ENCODE data around the gene FAM83C.

FAM83C gene

GRCh38 chr20:35240811-35241293 lies 51.4 kb downstream of the FAM83C start:
- TF ChIP-seq HDGF (IDR thresholded peaks at IDR 0.05; ENCODE audit: borderline replicate concordance) (no peak), ZNF384 (IDR thresholded peaks at IDR 0.05) (no peak), BHLHE40 (IDR thresholded peaks at IDR 0.05; ENCODE audit: borderline replicate concordance) (no peak), LEF1 (IDR thresholded peaks at IDR 0.05; ENCODE audit: borderline replicate concordance) (no peak), NFRKB (IDR thresholded peaks at IDR 0.05) (no peak), FOXK2 (IDR thresholded peaks at IDR 0.05) (no peak), TARDBP (IDR thresholded peaks at IDR 0.05) (no peak), ARNT (IDR thresholded peaks at IDR 0.05) (no peak), CTBP1 (IDR thresholded peaks at IDR 0.05; ENCODE audit: borderline replicate concordance) (no peak), ELF4 (IDR thresholded peaks at IDR 0.05) (no peak)
- CTCF ChIA-PET, result interaction anchor here (0.6 kb wide), 1 partner anchor 31 kb away, joined by 3 read pairs; no protein-coding TSS in a partner anchor
- POLR2A ChIA-PET, result no interaction called here
- DNase-seq (ENCODE audit: extremely low spot score), result no peak

- TF ChIP-seq L3MBTL2 (conservative IDR thresholded peaks at IDR 0.05), result no peak
- TF ChIP-seq ARNT (IDR thresholded peaks at IDR 0.05), result no peak
- TF ChIP-seq FOXA1 (IDR thresholded peaks at IDR 0.05), result no peak
- TF ChIP-seq NFRKB (IDR thresholded peaks at IDR 0.05), result no peak
- no peak for TF ChIP-seq ELF4 (IDR thresholded peaks at IDR 0.05)
- no peak for DNase-seq (ENCODE audit: extremely low spot score)
- CTCF ChIA-PET, result interaction anchor here (0.6 kb wide), 1 partner anchor 30 kb away, joined by 3 read pairs; no protein-coding TSS in a partner anchor
- POLR2A ChIA-PET, result no interaction called here
These were observed 52.0 kb downstream of the FAM83C start for GRCh38 chr20:35240083-35240810.

GRCh38 chr20:35238735-35239134 lies 53.5 kb downstream of the FAM83C start:
- no peak for DNase-seq (ENCODE audit: extremely low spot score)

GRCh38 chr20:35238170-35238569 lies 54.1 kb downstream of the FAM83C start:
- TF ChIP-seq BHLHE40 (IDR thresholded peaks at IDR 0.05; ENCODE audit: borderline replicate concordance), result no peak
- TF ChIP-seq L3MBTL2 (conservative IDR thresholded peaks at IDR 0.05), result no peak
- TF ChIP-seq NFRKB (IDR thresholded peaks at IDR 0.05), result no peak
- DNase-seq (ENCODE audit: extremely low spot score), result no peak
- CTCF ChIA-PET, result no interaction called here
- POLR2A ChIA-PET, result no interaction called here

More at GRCh38 chr20:35238735-35239134, 53.5 kb downstream of the FAM83C start:
- CTCF ChIA-PET, result no interaction called here
- TF ChIP-seq ELF4 (IDR thresholded peaks at IDR 0.05), result no peak
- TF ChIP-seq L3MBTL2 (conservative IDR thresholded peaks at IDR 0.05), result no peak
- TF ChIP-seq BHLHE40 (IDR thresholded peaks at IDR 0.05; ENCODE audit: borderline replicate concordance), result no peak
- TF ChIP-seq PKNOX1 (IDR thresholded peaks at IDR 0.05), result no peak
- TF ChIP-seq SUZ12 (IDR thresholded peaks at IDR 0.05), result no peak
- TF ChIP-seq FOXM1 (IDR thresholded peaks at IDR 0.05; ENCODE audit: borderline replicate concordance), result no peak
- no peak for TF ChIP-seq HDGF (IDR thresholded peaks at IDR 0.05; ENCODE audit: borderline replicate concordance)
- no peak for TF ChIP-seq ZNF384 (IDR thresholded peaks at IDR 0.05)
- TF ChIP-seq FOXK2 (IDR thresholded peaks at IDR 0.05), result no peak
- TF ChIP-seq ARNT (IDR thresholded peaks at IDR 0.05), result no peak
- no peak for TF ChIP-seq SP1 (IDR thresholded peaks at IDR 0.05)
- no peak for TF ChIP-seq NFRKB (IDR thresholded peaks at IDR 0.05)
- TF ChIP-seq FOXA1 (IDR thresholded peaks at IDR 0.05), result no peak
- no peak for TF ChIP-seq LEF1 (IDR thresholded peaks at IDR 0.05; ENCODE audit: borderline replicate concordance)
- no peak for TF ChIP-seq TARDBP (IDR thresholded peaks at IDR 0.05)
- TF ChIP-seq CTBP1 (IDR thresholded peaks at IDR 0.05; ENCODE audit: borderline replicate concordance), result no peak
- POLR2A ChIA-PET, result no interaction called here

GRCh38 chr20:35237486-35237885 lies 54.7 kb downstream of the FAM83C start:
- DNase-seq (ENCODE audit: extremely low spot score), result no peak
- ChIA-PET POLR2A (no interaction called here), CTCF (no interaction called here)
- TF ChIP-seq CTBP1 (IDR thresholded peaks at IDR 0.05; ENCODE audit: borderline replicate concordance) (no peak), LEF1 (IDR thresholded peaks at IDR 0.05; ENCODE audit: borderline replicate concordance) (no peak), TARDBP (IDR thresholded peaks at IDR 0.05) (no peak), L3MBTL2 (conservative IDR thresholded peaks at IDR 0.05) (no peak), FOXK2 (IDR thresholded peaks at IDR 0.05) (no peak), SP1 (IDR thresholded peaks at IDR 0.05) (no peak), NFRKB (IDR thresholded peaks at IDR 0.05) (no peak), SUZ12 (IDR thresholded peaks at IDR 0.05) (no peak), ZNF384 (IDR thresholded peaks at IDR 0.05) (no peak), FOXM1 (IDR thresholded peaks at IDR 0.05; ENCODE audit: borderline replicate concordance) (no peak), ARNT (IDR thresholded peaks at IDR 0.05) (no peak), PKNOX1 (IDR thresholded peaks at IDR 0.05) (no peak), HDGF (IDR thresholded peaks at IDR 0.05; ENCODE audit: borderline replicate concordance) (no peak), ELF4 (IDR thresholded peaks at IDR 0.05) (no peak), FOXA1 (IDR thresholded peaks at IDR 0.05) (no peak), BHLHE40 (IDR thresholded peaks at IDR 0.05; ENCODE audit: borderline replicate concordance) (no peak)

GRCh38 chr20:35235881-35236280 lies 56.3 kb downstream of the FAM83C start:
- ChIA-PET POLR2A (no interaction called here), CTCF (no interaction called here)
- TF ChIP-seq FOXA1 (IDR thresholded peaks at IDR 0.05) (no peak), FOXK2 (IDR thresholded peaks at IDR 0.05) (no peak), NFRKB (IDR thresholded peaks at IDR 0.05) (no peak), HDGF (IDR thresholded peaks at IDR 0.05; ENCODE audit: borderline replicate concordance) (no peak), LEF1 (IDR thresholded peaks at IDR 0.05; ENCODE audit: borderline replicate concordance) (no peak), BHLHE40 (IDR thresholded peaks at IDR 0.05; ENCODE audit: borderline replicate concordance) (no peak), SUZ12 (IDR thresholded peaks at IDR 0.05) (no peak), TARDBP (IDR thresholded peaks at IDR 0.05) (no peak), ARNT (IDR thresholded peaks at IDR 0.05) (no peak), PKNOX1 (IDR thresholded peaks at IDR 0.05) (no peak), L3MBTL2 (conservative IDR thresholded peaks at IDR 0.05) (no peak), SP1 (IDR thresholded peaks at IDR 0.05) (no peak), FOXM1 (IDR thresholded peaks at IDR 0.05; ENCODE audit: borderline replicate concordance) (no peak), ELF4 (IDR thresholded peaks at IDR 0.05) (no peak), ZNF384 (IDR thresholded peaks at IDR 0.05) (no peak), CTBP1 (IDR thresholded peaks at IDR 0.05; ENCODE audit: borderline replicate concordance) (no peak)
- DNase-seq (ENCODE audit: extremely low spot score), result no peak

Data from HEK293T (cell line).